GM18505 (cell line): ENCODE measurements around the gene RABEPK.
"Not testable (repeated sequence)": the region's sequence is repeated elsewhere in the genome, so short reads cannot be mapped to it uniquely, and the experiment has no call there.

Experiments used
- ATAC-seq: cut with Tn5 transposase; IDR thresholded peaks from one replicate; pipeline ENCODE4 v1.9.1; 2021; ENCODE audit not compliant: unreplicated experiment
- POLR2A ChIP-seq: IDR thresholded peaks from 4 replicates; pipeline ENCODE4 v1.6.1; 2011; ENCODE audit warnings: borderline replicate concordance; ENCODE audit not compliant: insufficient read depth, insufficient read length; ENCODE audit errors: extremely low read depth

RABEPK gene

DNA sequence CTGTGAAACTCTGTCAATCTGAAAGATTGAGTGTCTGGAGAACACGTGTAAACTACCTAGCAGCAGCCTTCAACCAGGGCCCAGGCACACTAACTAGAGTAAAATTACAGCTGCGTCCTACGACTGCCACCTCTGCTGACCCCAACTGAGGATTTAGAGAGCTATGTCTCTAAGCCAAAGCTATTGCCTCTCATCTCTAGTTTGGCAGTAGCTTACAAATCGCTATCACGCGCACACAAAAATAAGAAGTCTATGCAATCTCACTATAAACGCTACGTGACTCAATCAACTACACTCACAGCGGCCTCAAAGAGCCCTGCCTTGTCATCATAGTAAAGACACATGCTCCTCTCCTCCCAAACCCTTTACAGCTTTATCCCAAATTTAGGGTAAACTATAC, 19.5 kb upstream of the RABEPK start:
- no peak for TF ChIP-seq POLR2A
- ATAC-seq: no peak

DNA sequence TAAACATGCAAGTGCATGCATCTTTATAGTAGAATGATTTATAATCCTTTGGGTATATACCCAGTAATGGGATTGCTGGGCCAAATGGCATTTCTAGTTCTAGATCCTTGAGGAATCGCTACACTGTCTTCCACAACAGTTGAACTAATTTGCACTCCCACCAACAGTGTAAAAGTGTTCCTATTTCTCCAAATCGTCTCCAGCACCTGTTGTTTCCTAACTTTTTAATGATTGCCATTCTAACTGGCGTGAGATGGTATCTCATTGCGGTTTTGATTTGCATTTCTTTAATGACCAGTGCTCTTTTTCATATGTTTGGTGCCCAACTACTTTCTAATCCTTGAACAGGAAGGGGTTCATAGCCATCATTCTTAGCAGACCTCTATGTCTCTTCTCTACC, 18.6 kb upstream of the RABEPK start:
- ATAC-seq: not testable (repeated sequence)

DNA sequence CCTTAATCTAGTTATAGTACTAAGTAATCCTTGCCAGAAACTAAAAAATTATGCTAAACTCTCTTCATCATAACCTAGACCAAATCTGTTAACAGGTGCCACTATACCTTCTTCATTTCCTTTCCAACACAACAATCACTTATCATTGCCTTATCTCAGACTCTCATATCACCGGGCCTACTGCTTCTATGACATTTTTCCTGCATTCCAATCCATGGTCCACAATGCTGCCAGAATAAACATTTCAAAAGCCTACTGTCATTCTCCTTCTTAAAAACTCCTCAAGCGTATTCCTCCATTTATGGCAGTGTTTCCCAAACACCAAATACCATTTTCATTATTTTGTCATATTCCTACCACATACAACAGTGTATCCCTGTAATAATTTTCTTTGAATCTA, 17.3 kb upstream of the RABEPK start:
- no peak for TF ChIP-seq POLR2A
- no peak for ATAC-seq

DNA sequence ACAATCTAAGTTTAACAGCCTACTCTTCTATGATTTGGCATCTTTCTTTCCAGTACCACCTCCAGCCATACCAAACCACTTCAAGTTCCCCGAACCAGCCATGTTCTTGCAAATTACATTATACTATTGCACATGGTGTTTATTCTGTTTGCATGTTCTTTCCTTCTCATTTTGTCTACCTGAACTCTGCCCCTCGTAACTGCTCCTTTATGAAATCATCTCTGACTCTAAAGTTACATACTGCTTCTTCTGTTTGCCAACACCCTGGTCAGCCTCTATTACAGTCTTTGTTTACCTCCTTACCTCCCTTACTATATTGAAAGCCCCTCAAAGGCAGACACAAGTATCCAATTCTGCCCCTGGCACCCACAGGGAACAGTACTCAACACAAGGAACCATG, 16.8 kb upstream of the RABEPK start:
- ATAC-seq: no peak
- no peak for TF ChIP-seq POLR2A

DNA sequence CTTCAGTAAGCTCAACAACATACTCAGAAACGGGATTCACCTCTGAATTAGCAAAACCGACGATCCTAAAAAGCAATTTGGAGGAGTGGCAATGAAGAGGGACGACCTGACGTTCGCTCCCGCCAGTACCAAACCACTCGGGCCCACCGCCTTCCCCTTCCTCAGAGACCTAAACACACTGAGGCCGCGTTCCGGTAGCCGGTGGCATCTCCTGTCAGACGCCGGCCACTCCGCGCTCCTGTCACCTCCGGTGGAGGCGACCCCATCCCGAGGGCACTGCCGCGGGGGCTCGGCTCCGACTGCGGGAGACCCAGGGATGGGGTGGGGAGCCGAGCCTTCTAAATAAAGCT, 11.4 kb upstream of the RABEPK start:
- ATAC-seq: peak; percentile 14
- no peak for TF ChIP-seq POLR2A

DNA sequence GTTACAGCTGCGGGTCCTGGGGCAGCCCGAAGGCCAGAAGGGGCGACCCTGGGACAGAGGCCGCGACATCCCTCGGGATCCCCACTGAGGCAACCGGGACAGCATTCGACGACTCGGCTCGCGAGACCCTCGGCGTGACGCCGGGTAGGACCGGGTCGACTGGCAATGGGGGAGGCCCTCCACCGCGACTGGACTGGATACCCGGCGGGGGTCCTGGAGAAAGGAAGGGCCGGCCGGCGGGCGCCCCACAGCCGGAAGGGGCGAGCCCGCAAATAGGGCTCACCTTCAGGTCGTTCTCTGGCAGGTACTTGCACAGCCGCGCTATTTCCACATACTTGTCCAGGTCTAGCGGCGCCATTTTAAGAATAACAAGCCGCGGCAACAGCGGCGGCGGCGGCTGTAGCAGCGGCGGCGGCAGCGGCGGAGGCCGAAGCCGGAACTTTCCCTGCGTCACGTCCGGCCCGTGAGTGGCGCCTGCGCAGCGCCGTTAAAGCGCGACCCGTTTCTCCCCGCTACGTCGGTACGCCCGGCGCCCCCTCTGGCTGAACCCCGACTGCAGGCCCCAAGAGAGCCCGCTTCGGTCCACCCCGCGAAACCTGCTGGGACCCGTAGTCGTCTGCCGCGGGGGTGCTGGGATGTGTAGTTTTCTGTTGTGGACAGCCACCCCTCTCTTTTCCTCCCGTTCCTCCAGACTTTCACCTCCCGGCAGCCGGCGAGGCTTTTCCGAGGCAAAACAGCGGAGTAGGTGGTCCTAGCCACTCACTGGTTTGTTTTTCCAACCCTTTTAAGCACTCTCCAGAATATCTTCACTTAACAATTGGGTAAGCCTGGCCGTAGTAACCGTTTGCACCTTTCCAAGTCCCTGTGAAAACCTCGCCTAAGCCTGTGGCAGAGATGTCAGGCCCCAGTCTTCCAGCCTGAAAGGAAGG, 10.7 kb upstream of the RABEPK start, which contains the start of gene PPP6C:
TSS of gene PPP6C (minus strand) at position 443 of the 929 bp plus-strand sequence. CDS start at position 358, 85 bp downstream.
- TF ChIP-seq POLR2A: peak; percentile 88

DNA sequence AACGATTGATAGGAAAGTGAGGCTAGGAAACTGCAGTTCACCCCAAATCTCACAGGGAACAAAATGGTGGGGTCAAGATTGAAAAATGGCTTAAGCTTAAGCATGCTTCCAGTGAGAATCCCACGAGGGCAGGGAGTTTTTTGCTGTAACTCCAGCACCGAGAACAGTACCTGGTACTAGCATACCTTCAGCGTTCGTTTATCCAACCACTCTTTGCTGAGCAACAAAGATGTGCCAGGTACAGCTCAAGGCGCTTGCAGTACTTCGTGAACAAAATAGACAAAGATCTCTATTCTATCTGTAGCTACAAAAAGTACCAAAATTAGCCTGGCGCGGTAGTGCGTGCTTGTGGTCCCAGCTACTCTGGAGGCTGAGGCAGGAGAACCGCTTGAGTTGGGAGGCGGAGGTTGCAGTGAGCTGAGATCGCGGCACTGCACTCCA, 10.0 kb upstream of the RABEPK start:
- no peak for ATAC-seq
- no peak for TF ChIP-seq POLR2A

More for the DNA sequence above, 10.7 kb upstream of the RABEPK start, which contains the start of gene PPP6C:
- peak; percentile 96 for ATAC-seq

DNA sequence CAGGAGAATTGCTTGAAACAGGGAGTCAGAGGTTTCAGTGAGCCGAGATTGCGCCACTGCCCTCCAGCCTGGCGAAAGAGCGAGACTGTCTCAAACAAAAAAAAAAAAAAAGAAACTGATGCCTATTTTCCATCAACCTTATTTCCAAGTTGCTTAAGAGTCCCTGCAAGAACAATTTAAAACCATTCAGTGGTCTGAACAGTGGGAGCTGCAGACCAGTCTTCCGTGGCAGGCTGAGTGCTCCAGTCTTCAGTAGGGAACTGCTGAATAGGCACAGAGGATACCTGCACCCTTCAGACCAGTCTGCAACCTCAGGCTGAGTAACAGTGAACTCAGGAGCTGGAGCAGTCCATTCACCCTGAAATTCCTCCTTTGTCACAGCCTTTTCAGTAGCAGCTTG, 5.9 kb upstream of the RABEPK start:
- not testable (repeated sequence) for ATAC-seq

DNA sequence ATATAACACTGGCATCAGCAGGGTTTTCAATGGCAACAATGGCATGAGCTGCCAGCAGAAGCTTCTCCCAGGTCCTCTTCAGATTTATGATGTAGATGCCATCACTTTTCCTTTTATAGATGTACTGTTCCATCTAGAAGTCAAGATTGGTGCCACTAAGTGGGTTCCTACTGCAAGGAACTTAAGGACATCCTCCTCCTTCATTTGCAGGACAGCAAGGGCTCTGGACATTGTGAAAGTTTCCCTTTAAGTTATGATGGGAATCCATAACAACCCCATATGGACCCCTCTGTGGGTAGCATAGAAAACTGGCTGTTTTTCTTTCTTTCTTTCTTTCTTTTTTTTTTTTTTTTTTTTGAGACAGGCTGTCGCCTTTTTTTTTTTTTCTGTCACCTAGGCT, 4.8 kb upstream of the RABEPK start:
- not testable (repeated sequence) for ATAC-seq

DNA sequence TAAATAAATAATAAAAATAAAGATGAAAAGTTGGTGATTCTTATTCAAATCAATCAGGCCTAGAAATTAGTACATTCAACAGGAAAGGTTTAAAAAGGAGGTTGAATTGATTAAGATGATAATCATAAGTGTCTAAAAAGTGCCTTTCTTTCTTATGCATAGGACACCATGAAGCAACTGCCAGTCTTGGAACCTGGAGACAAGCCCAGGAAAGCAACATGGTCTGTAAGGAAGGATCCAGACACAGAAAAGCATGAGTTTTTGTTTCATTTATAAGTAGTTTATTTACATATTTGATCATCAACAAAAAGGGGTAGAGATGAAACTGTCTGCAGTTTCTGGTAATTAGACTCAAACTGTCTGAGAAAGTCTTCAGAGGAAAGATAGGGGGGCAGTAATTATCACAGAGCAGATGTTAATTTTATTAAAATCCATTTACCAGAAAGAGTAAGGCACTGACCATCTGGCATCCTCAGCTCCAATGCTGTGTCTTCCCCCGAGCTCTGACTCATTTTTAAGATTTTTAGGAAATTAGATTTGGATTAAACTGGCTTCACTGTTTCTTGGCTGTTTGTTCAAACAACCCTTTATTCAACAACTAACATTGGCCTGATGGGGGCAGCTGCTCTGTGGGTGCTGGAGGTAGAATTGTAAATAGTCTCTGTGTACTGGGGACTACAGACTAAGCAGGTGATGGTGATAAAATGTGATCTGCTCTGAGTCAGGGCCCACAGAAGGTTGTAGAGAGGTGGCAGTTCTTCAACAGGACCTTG, 2.7 kb downstream of the RABEPK start:
- no peak for TF ChIP-seq POLR2A

DNA sequence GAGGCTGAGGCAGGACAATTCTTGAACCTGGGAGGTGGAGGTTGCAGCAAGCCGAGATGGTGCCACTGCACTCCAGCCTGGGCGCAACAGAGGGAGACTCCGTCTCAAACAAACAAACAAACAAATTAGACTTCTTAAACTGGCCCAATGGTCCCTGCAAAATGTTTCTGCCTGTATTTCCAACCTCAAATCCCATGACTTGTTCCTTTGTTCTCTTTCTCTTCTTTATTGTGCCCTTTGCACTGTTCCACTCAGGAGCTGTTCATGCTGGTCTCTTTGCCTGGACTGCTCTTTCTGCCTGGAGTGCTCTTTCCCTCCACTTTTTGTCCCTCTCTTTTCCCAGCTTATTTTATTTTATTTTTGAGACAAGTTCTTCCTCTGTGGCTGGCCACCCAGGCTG, 4.1 kb downstream of the RABEPK start:
- no peak for TF ChIP-seq POLR2A
- ATAC-seq: no peak

More for the DNA sequence above, 2.7 kb downstream of the RABEPK start:
- ATAC-seq: no peak

DNA sequence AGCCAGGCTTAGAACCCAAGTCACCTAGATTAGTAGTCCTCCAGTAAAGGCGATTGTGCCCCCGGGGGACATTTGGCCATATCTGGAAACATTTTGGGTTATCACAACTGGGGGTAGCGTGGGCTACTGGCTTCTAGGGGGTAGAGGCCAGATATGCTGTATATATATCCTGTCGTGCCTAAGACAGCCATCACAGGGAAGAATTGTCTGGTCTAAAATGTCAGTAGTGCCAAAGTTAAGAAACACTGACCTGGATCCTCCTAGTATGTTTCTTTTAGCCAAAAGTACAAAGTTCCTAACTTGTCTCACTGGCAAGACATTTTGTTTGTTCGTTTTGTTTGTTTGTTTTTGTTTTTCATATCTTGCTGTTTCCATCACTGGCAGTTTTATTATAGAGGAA, 13.8 kb downstream of the RABEPK start:
- ATAC-seq: no peak
- TF ChIP-seq POLR2A: no peak

DNA sequence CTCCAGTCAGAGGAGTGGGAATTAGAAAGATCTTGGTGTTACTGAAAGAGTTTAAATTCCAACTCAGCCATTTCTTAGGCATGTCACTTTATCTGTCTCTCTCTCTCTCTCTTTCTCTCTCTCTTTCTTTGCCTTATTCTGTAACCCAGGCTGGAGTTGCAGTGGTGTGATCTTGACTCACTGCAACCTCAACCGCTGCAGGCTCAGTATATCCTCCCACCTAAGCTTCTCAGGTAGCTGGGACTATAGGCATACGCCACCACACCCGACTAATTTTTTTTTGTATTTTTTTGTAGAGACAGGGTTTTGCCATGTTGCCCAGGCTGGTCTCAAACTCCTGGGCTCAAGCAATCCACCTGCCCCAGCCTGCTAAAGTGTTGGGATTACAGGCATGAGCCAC, 18.3 kb downstream of the RABEPK start:
- ATAC-seq: no peak

DNA sequence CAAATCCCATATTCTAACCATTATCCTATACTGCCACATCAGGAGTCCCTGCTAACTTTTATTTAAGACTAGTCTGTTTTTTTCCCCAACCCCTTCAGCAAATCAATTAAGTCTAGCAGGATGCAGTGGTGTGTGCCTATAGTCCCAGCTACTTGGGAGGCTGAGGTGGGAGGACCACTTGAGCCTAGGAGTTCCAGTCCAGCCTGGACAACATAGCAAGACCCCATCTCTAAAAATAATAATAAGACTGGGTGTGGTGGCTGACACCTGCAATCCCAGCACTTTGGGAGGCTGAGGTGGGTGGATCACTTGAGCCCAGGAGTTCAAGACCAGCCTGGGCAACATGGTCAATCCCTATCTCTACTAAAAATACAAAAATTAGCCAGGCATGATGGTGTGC, 24.5 kb downstream of the RABEPK start:
- ATAC-seq: not testable (repeated sequence)

More for the DNA sequence above, 18.3 kb downstream of the RABEPK start:
- no peak for TF ChIP-seq POLR2A
